ENCODE results near the gene CHST2. TPM values are rescaled to one million over a fixed set of nuclear protein-coding genes. Genes with fewer than 3 reads are reported as not detected.

Gene CHST2
- total RNA-seq, 1 experiment from 2014 or later: 17.3 TPM

GRCh38 chr3:143145906-143146305 lies 26.3 kb downstream of the CHST2 start:
- H3K9me3 Mint-ChIP-seq: peaks cover 4% of the 10 kb centered on the region
- no peaks in the 10 kb centered on the region for H3K27me3 Mint-ChIP-seq (ENCODE audit: low read depth)
- CTCF ChIA-PET: no interaction called here
- H3K36me3 Mint-ChIP-seq: no peaks in the 10 kb centered on the region
- no peak overlapping the region for H3K27ac Mint-ChIP-seq
- H3K4me3 Mint-ChIP-seq: no peak overlapping the region
- no peak for DNase-seq (ENCODE audit: low spot score)
- ATAC-seq: no peak
- TF ChIP-seq NFE2L1 (CRISPR knock-in tag; IDR thresholded peaks at IDR 0.05): no peak
- no peak for TF ChIP-seq GTF2I (CRISPR knock-in tag; conservative IDR thresholded peaks at IDR 0.05)
- peaks cover 13% of the 10 kb centered on the region for H3K4me1 Mint-ChIP-seq
- POLR2A ChIA-PET: interaction anchor here (0.6 kb wide), 1 partner anchor 165 kb away, joined by 4 read pairs; no protein-coding TSS in a partner anchor

- H3K9me3 Mint-ChIP-seq: no peaks in the 10 kb centered on the region; the same call in 1 of the 2 replicates
- H3K4me1 Mint-ChIP-seq: peaks cover 13% of the 10 kb centered on the region
- H3K27ac Mint-ChIP-seq: no peak overlapping the region
- TF ChIP-seq ZNF512 (CRISPR knock-in tag; IDR thresholded peaks at IDR 0.05; ENCODE audit: borderline replicate concordance): no peak
- H3K4me3 Mint-ChIP-seq: no peak overlapping the region
- ChIA-PET CTCF (interaction anchor here (0.6 kb wide), 1 partner anchor 717 kb away, joined by 3 read pairs; no protein-coding TSS in a partner anchor), POLR2A (no interaction called here)
- no peaks in the 10 kb centered on the region for H3K36me3 Mint-ChIP-seq
- DNase-seq (ENCODE audit: low spot score) (no peak), ATAC-seq (no peak)
- H3K27me3 Mint-ChIP-seq (ENCODE audit: low read depth): no peaks in the 10 kb centered on the region
These were observed 27.1 kb downstream of the CHST2 start for GRCh38 chr3:143146486-143147274.

GRCh38 chr3:143147707-143148106 lies 28.1 kb downstream of the CHST2 start:
- TF ChIP-seq ZNF138 (CRISPR knock-in tag; conservative IDR thresholded peaks at IDR 0.05) (no peak), IRF1 (CRISPR knock-in tag; IDR thresholded peaks at IDR 0.05) (no peak), KAT7 (CRISPR knock-in tag; IDR thresholded peaks at IDR 0.05; ENCODE audit: borderline replicate concordance) (no peak), MYBL2 (CRISPR knock-in tag; IDR thresholded peaks at IDR 0.05) (no peak), SMAD4 (CRISPR knock-in tag; IDR thresholded peaks at IDR 0.05) (no peak), ZNF263 (CRISPR knock-in tag; IDR thresholded peaks at IDR 0.05; ENCODE audit: low read depth) (no peak), ZNF423 (CRISPR knock-in tag; IDR thresholded peaks at IDR 0.05) (no peak)
- no peak overlapping the region for H3K27ac Mint-ChIP-seq
- ATAC-seq: no peak
- CTCF ChIA-PET: no interaction called here
- no peaks in the 10 kb centered on the region for H3K27me3 Mint-ChIP-seq (ENCODE audit: low read depth)
- no peak for DNase-seq (ENCODE audit: low spot score)
- H3K4me1 Mint-ChIP-seq: peaks cover 13% of the 10 kb centered on the region
- no peaks in the 10 kb centered on the region; the same call in 1 of the 2 replicates for H3K9me3 Mint-ChIP-seq
- POLR2A ChIA-PET: no interaction called here
- H3K4me3 Mint-ChIP-seq: no peak overlapping the region
- H3K36me3 Mint-ChIP-seq: no peaks in the 10 kb centered on the region

- no peaks in the 10 kb centered on the region for H3K27me3 Mint-ChIP-seq (ENCODE audit: low read depth)
- H3K9me3 Mint-ChIP-seq: no peaks in the 10 kb centered on the region; the same call in 1 of the 2 replicates
- peaks cover 8% of the 10 kb centered on the region; the same call in 1 of the 2 replicates for H3K4me1 Mint-ChIP-seq
- H3K36me3 Mint-ChIP-seq: no peaks in the 10 kb centered on the region
- no peak overlapping the region for H3K27ac Mint-ChIP-seq
- TF ChIP-seq ZNF219 (CRISPR knock-in tag; IDR thresholded peaks at IDR 0.05; ENCODE audit: borderline replicate concordance) (no peak), ZNF317 (CRISPR knock-in tag; IDR thresholded peaks at IDR 0.05; ENCODE audit: borderline replicate concordance, low read depth) (no peak), ERG (CRISPR knock-in tag; IDR thresholded peaks at IDR 0.05) (no peak), PRDM15 (CRISPR knock-in tag; IDR thresholded peaks at IDR 0.05) (no peak), GTF2I (CRISPR knock-in tag; conservative IDR thresholded peaks at IDR 0.05) (no peak), OVOL2 (CRISPR knock-in tag; IDR thresholded peaks at IDR 0.05; ENCODE audit: borderline replicate concordance) (no peak), NR1H2 (CRISPR knock-in tag; IDR thresholded peaks at IDR 0.05) (no peak), ZNF423 (CRISPR knock-in tag; IDR thresholded peaks at IDR 0.05) (no peak)
- DNase-seq (ENCODE audit: low spot score) (no peak), ATAC-seq (no peak)
- H3K4me3 Mint-ChIP-seq: no peak overlapping the region
- ChIA-PET CTCF (no interaction called here), POLR2A (no interaction called here)
These were observed 30.5 kb downstream of the CHST2 start for GRCh38 chr3:143150071-143150470.

Data from WTC11 (cell line).